Heart left ventricle (tissue), 13 donors: Measurements from ENCODE around the gene CCDC63.

Source experiments
- CTCF ChIP-seq, 12 donors: fragments of 200-600 bp; sonication (generic) in 4 of 12; IDR thresholded peaks; one replicate each; pipeline versions ENCODE4 v1.5.0 to v1.8.0; 2018 to 2022; ENCODE audit warnings: antibody characterized with exemption in 12 of 12, mild to moderate bottlenecking in 5 of 12
- POLR2A ChIP-seq, 2 donors: fragments of 450-650 bp; IDR thresholded peaks; one replicate each; pipeline ENCODE4 v1.6.1; 2017; ENCODE audit warnings: antibody characterized with exemption in 2 of 2, mild to moderate bottlenecking in 2 of 2, moderate library complexity in 2 of 2
- donor health status: ischemic (EF 13 %, LVEDD 7.1; RV severe dilation, severe dysfunction).
- donor health status: DM: no; HTN: yes; CAD: no.
- donor health status: DM: no; HTN: no; CAD: no.
- donor health status: ischemic (EF 25% LVEDD 6.9; RV normal size, moderate dysfunction).
- donor health status: ischemic (EF 25% LVEDD 5.7; RV mildly dilated, moderate dysfunction).
- donor health status: ischemic (EF 35%, LVEDD 5.7; RV mildly dilated, moderate dysfunction).
- donor health status: nonischemic (EF 11% LVEDD 7.7; RV severe dilation, severe dysfunction).
- donor health status: DM: yes; HTN: yes; CAD: no.
- donor health status: PGD.
- donor health status: ischemic (EF 29% LVEDD 5.4; RV normal size, mild dysfunction).
- donor health status: nonischemic (EF 23%, LVEDD 6.1; RV moderate dilation, normal function).

- no peak for TF ChIP-seq CTCF (IDR thresholded peaks at IDR 0.05)
- TF ChIP-seq POLR2A (IDR thresholded peaks at IDR 0.05), result no peak
Measured at GRCh38 chr12:110906083-110906482, 59.3 kb downstream of the CCDC63 start.
